Frontal cortex (tissue), 4 donors: ENCODE data around the gene CXCR5. TPM values are rescaled to one million over a fixed set of nuclear protein-coding genes. Genes with fewer than 3 reads are reported as not detected.

Source experiments
- DNase-seq, 2 donors: peaks; one replicate each; pipeline ENCODE4 v3.0.0; 2012; ENCODE audit warnings: low spot score in 2 of 2
- FAIRE-seq: peaks from 2 replicates; lab custom pipeline; 2012; peaks lifted over from hg19 to GRCh38; lab: Jason Lieb, UNC
- total RNA-seq: library from RNA; depleted of rRNA; stranded (reverse); fragments of >200 nt; gene quantifications from one replicate; pipeline ENCODE4 v1.2.3, GENCODE V29; 2014
- donor health status: control.
- donor health status: control.
- donor health status: control.

The CXCR5 gene
- total RNA-seq, 1 donor from 2014 or later: not detected

DNA sequence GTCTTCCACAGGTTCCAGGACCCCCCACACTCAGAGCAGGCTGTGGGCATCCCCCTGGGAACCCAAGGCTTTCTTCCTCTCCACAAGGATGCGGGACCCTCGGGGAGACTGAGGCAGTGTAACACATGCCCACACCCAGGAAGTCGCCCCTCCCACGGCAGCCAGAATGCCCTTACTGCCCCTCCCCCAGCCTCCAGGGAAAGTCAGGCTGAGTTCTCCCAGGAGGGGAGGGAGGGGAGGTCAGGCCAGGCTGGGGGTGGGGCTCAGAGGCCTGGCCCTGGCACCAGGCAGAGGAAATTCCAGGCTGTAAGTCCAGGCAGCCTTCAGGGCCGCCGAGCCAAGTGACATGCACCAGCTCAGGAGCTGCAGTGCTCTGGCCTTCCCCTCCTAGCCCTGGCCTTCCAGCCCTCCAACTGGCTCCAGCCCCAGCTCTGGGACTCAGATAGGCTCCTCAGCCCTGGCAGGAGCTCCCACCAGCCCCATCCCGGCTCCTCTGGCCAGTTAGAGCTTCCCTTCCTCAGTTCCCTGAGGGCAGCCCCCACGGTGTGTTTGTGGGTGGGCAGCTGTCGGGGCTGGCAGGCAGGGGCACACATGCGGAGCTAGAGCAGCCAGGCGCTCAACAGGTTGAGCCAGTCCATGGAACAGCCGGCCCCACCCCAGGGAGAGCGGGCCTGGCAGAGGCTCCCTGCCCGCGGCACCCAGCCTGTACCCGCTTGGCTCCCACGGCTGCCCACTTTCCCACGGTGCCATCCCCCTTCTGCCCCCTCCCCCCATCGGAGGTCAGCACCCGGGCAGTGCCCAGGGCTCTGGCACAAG lies 38.4 kb downstream of the CXCR5 start:
- FAIRE-seq (no peak), DNase-seq (peak in 1 of 2 donors; percentile 58)

DNA sequence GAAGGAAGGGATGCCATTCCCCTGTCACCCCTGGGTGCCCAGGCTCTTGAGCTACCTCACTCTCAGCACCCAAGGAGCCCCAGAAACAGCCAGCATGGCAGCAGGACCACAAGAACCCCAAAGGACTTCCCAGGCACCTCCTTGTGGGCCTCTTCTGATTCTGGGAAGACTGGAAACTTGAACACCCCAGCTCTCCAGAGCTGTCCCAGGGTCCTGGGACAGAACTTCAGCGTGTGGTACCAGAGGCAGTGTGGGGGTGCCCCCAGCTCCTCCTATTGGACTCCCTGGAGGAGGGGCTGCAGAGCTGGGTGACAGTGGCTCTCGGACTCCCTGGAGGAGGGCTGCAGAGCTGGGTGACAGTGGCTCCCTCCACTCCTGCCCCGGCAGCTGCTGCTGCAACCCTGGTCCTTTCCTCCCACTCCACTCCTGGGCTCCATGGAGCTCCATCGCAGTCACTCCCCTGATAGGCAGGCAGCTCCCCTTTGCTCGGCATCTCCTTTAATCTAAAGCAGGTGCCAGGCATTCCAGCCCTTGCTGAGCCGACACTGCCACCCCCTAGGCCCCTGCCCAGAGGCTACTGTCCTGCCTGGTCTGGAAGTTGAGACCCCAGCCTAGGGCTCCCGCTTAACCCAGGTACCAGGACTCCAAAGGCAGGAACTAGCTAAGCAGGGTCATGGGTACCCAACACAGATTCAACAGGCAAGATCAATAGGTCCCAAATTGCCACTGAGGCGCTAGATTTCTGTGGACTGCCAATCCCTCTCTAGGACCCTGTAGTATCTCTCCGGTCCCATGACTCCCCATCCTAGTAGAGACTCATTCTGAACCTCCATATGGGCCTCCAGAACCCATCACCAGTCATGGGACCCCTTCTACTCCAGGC lies 39.3 kb downstream of the CXCR5 start:
- DNase-seq (peak in 1 of 2 donors; percentile 13), FAIRE-seq (no peak)

DNA sequence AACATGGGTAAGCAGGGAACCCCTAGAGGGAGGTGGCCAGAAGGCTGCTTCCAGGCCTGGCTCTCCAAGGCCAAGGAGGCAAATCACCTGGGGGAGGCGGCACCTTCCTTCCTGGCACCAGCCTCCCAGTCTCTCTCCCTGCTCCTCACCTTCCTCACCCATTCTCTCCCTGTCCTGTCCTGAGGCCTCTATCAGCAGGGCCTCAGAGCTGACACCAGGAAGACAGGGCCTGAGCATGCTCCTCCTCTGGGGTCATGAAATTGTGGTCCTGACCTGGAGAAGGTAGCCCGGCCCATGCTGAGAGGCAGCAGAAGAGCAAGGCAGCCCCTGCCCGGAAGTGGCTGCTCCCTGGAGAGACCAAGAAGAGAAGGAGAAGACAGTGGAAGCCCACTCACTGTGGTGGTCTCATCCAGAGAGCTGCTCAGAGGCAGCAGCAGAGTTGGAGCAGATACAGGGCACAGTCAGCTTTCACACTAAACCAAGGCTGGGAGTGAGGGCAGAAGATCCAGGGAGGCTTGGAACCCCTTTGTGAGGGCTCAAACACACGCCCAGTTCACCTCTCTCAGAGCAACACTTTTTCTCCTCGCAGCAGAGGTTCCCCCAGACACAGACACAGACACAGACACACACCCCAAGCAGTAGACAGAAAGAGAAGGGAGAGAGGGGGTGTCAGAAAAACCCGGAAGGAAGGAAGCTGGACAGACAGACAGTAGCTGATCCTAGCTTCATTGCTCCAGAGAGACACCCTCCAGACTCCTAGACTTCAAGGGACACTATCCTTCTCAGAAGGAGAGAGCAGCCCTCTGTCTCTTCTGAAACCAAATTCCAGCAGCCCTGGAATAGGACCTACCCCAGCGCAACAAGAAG lies 40.3 kb downstream of the CXCR5 start:
- no peak for FAIRE-seq

DNA sequence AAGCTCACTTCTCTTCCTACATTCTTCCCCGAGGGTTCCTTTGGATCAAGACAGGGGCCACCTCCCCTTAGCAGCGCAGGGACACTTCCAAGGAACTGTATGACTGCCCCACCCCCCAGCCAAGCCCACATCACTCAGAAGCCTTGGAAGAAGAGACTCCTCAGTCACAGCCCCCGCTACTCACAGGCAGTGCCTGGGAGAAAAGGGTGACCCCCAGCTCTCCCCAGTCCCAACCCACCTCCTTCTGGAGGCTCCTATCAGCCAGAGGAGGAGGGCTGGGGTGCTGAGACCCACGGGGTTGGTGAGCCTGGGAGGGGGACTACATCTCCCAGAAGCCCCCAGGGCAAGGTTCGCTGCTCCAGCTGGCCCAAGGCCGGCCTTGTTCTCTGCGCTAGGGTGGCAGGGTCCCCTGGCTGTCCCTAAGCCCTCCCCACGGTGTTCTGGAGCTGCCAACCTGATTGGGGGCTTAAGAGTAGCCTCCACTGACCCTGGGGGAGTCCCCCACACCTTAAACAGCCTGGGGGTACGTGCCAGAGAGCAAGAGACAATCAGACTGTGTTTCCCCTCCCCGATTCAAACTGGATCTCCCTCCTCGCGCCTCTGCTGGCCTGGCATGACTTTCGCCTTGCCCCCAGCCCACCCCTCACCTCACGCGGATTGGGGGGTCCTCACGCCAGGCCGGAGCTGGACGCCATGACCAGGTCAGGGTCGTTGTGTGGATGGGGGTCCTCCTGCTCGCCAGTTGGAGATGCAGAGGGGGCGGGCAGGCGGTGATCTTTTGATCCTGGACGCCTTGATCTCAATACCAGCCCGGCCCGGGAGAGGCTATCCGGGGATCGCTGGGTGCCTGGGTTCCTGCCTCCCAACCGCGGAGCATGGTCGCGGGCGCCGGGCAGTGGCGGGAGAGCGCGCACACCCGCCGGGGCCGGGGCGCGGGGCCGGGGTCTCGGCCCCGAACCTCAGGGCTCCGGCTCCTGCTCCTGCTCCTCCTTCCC lies 41.2 kb downstream of the CXCR5 start:
- no peak for DNase-seq
- FAIRE-seq: no peak

More for the DNA sequence above, 40.3 kb downstream of the CXCR5 start:
- DNase-seq: no peak

DNA sequence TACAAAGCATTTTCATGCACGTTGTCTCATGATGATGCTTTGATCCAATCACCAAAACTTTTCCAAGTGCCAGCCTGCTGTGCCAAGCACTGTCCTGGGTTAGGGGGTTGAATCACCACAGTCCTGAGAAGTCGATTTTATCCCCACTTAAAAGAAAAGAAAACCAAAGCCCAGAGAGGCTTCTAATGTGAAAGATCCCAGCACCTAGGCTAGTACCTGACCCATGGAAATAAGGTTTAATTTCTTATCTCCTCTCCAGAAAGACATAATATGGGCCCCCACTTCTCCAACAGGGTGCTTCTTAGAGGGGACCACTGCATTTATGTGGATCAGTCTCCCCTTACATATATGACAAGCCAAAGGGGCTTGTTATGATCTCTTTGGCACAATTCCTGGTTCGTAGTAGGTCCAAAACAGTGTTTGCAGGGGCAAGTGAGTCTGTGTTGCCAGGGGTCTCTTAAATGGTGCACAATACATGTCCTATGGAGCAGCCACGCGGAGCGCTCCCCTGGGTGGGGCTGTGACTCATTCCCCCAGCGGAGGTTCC lies 43.9 kb downstream of the CXCR5 start:
- DNase-seq (no peak), FAIRE-seq (no peak)

DNA sequence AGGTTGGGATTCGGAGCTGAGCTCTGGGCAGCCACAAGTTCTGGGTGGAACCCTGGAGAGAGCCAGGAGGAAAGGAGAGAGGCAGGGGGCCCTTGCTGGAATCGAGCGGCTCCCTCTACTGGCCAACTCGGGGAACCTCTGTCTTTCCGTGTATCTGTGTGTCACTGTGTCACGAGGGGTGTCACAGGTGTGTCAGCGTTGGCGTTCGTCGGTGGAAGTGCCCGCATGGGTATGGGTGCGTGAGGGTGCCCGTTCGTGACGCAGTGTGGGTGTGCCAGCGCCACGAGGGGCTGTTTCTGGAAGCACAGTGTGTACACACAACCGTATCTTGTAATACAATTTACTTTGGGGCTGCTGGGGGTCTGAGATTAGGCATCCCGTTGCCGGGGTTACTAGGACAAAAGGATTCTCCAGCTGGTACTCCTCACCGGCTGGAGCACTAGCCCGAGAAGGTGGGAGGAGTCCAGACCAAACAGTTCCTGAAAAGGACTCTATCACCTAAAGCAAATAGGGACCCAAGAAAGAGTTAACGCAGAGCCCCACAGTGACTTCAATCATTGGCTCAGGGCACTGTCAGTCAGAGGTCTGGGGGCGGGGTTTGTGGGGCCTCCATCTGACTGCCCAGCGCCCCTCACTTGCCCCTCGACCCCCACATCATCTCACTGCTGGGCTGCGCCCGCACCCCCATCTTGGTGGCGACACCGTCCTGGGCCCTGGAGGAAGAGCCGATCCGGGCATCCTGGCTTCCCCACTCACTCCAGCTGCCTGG lies 44.6 kb downstream of the CXCR5 start:
- peak; percentile 88 to 89 for DNase-seq

DNA sequence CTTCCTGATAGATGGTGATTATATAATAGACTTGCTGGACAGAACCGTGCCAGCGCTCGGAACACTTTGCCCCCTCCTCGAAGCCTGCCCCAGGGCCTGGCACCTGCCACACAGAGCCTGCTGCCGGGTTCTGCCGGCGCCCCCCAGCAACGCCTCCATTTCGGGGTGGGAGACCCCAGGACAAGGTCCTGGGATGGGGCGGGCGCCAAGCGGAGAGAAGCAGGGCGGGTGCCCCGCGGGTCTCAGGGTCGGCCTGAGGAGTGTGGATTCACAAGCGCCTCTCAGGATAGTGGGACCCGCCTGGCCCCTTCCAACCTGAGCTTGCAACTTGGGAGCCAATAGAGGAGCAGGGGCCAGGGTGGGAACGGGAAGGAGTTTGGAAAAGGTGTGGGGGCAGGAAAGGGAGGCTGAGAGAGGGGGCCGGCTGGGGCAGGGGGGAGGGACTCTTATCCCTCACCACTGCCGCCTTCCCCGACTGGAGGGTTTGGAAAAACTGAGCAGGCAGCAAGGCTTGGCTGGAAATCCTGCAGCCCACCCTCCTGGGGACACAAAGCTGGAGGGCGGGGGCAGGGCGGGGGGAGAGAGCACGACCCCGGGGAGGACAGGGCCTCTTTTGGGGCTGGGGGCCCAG lies 45.3 kb downstream of the CXCR5 start:
- peak in 1 of 2 donors; percentile 75 for DNase-seq
- no peak for FAIRE-seq

More for the DNA sequence above, 44.6 kb downstream of the CXCR5 start:
- no peak for FAIRE-seq

DNA sequence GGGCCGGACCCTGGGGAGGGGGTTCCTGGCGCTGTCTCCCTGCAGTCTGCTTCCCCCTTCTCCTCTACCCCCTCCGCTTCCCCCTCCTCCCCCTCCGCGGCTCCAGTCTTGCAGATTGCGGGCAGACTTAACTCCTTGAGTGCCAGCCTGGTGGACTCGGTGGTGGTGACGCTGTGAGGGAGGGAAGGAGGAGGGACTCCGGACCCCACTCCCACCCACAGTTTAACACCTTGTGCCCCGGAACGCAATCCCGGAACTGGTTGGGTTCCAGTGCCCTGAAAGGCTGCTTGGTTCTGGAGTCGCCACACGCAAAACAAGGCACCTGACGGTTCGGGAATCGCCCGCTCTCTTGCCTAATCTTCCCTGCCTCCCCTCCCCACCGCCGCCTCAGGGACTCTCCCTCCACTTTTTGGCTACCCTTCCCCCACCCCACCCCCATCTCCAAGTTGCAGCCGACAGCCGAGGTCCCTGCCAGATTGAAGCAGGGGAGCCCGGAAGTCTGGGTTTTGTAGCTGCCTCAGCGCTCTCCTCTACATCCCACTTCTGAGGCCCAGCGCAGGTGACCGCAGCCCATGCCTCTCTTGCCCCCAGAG lies 45.9 kb downstream of the CXCR5 start:
- DNase-seq: peak in 1 of 2 donors; percentile 77
- no peak for FAIRE-seq

DNA sequence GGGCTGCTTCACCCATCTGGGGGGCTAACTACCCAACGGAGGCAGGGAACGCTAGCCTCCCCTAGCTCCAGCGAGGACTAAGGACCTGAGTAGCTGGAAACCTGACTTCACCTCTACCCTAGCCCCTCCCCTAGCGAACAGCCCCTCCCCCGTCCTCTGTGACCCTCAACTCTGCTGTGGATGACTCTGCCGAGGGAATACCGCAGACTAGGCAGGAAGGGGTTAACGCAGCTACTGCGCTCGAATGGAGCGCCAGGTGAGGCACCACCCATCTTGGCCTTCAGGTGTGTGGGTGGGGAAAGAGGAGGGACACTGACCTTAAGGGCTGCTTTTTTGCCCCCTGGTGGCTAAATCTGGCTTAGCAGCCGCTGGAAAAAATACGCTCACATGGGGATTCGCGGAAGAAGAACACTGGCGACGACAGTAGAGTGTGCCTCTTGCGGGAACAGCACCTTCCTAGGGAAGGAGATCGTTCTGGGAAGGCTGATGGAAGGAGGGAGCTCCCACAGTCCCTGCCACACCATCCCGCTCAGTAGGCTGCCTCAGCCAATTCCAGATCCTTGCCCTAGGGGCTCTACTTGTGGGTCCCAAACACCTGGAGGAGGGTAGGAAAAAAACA lies 46.5 kb downstream of the CXCR5 start:
- FAIRE-seq (no peak), DNase-seq (peak in 1 of 2 donors; percentile 80)

DNA sequence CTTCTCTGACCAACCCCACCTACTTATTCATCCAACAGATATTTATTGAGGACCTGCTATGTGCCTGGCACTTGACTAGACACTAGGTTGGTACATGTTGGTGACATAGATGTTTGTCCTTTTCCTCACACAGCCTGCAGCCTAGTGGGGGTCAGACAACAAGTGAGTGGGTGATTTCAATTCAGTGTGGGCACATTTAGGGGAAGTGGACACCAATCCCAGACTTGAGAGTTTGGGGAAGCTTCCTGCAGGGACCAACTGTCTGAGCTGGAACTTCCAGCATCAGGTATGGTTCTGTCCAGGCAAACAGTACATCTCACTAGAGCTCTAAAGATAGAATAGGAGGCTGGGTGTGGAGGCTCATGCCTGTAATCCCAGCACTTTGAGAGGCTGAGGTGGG lies 47.9 kb downstream of the CXCR5 start:
- FAIRE-seq (no peak), DNase-seq (no peak)

DNA sequence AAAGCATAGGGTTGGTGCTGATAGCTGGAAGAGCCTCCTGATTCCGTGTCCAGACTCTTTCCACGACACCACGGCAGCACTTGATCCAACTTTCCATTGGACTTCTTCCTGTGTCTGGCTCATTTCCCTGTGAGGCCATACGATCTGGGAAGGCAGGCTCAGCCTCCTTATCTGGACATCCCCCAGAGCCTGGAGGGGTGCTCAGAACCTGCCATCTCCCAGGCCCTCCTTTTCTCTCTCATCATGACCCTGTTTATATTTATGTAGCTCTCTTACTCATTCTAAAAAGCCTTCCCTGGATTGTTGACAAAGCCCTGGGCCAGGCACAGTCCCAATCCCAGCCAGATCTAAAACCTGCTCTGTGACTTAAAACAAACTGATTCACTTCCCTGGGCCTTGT lies 49.8 kb downstream of the CXCR5 start:
- no peak for FAIRE-seq

DNA sequence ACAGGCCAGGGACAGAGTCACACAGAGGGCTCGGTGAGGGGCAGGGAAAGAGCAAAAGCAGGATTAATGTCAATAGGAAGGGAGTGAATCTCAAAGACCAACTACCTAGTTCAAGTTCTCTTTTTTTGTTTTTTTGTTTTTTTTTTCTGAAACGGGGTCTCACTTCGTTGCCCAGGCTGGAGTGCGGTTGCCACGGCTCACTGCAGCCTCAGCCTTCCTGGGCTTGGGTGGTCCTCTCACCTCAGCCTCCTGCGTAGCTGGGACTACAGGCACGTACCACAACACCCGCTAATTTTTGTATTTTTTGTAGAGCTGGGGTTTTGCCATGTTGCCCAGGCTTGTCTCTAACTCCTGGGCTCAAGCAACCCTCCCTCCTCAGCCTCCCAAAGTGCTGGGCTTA lies 51.7 kb downstream of the CXCR5 start:
- FAIRE-seq (no peak), DNase-seq (no peak)

More for the DNA sequence above, 49.8 kb downstream of the CXCR5 start:
- DNase-seq: peak in 1 of 2 donors; percentile 2

DNA sequence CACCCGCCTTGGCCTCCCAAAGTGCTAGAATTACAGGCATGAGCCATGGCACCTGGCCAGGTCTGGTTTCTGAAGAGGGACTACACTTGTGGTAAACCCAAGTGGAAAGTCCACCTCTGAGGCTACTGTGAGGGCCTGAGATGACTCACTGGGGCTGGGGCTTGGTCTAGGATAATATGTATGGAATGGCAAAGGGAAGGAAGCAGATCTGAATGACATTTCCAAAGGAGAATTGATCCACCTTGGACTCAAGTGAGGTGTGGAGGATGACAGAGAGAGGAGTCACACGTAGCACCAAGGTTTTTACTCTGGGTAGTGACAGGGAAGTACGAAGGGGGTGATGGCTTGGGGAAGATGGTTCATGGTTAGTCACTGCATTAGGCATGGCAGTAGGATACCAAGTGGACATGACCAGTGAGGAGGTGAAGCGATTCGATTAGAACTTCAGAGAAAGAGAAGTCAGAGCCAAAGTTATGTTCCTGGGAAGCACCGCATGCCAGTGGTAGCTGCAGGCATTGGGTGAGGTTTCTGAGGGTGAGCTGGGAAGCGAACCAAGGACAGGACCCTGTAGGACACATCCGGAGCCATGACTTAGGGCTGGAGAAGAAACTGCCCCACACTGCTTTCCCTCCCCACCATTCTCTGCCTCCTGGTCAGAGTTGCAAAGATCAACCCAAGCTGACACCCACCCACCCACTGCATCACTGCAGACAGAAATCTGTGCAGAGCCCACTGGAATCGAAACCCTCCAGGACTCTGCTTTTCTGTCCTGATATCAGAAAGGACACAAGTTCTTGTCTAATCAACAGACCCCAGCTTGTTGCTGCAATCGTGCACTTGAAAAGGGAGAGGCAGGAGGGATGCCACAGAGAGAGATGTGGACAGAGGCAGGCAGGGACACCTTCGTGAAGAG lies 55.1 kb downstream of the CXCR5 start:
- DNase-seq (no peak), FAIRE-seq (no peak)

DNA sequence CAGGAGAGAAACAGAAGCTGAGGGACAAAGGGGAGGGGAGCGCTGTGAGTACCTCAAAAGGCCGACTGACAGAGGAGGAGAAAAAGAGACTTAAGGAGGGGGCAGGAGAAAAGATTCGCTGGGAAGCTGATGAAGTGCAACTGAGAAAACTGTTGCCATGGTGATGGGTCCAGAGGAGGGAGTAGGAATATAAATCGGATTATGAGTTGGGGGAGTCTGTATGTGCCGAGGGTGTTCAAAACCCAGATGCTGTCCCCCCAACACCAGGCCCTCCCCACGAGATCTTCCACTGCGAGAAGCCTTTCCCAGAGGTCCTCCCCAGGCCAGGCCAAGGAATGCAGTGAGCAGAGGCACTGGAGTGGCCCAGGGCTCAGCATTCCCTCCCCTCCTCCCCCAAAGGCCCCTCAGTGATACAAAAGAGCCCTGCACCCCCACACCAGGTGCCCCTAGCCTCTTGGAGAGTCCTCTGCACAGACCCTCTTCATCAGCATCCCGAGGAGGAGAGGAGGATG lies 55.8 kb downstream of the CXCR5 start:
- FAIRE-seq: no peak

DNA sequence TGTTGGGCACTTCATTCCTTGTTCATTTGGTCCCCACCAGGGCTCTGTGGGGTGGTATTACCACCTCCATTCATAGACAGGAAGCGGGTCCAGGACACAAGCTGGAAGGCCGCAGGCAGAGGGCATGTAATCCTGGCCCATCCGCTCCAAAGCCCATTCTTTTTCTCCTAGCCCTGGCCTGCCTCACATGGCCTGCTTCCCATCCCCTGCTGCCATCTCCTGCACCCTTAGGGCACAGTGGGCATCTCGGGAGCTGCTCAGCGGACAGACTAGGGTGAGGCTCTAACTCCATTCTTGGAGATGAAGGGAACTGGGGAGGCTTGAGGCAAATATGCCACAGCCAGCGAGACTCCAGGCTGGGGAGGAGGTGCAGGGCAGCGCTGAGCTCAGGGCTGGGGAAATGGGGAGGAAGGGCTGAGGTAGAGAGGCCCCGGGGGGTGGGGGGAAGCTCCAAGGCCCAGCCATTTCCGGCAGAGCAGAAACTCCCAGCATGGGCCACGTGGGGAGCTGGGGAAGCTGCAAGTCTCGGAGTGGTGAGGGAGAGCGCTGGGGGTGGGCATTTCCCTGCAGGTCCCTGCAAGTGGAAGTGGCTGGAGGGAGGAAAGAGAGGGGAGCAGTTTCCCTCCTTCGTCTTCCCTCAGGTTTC lies 56.4 kb downstream of the CXCR5 start:
- DNase-seq: no peak
- FAIRE-seq: no peak

More for the DNA sequence above, 55.8 kb downstream of the CXCR5 start:
- no peak for DNase-seq
